HEK293 (cell line): ENCODE results near the gene PID1.

Source experiments
- CTCF ChIA-PET: fragments of 350-600 bp; formaldehyde crosslinking; extraction: SDS; loops from one replicate; lab custom pipeline; 2021; ENCODE audit warnings: antibody characterized with exemption; lab: Yijun Ruan, JAX
- POLR2A ChIA-PET: fragments of 300-600 bp; formaldehyde crosslinking; extraction: SDS; loops from one replicate; lab custom pipeline; 2020; ENCODE audit warnings: antibody characterized with exemption, inconsistent platforms; lab: Yijun Ruan, JAX
- H3K27ac ChIP-seq: fragments of 200-500 bp; sonication (Bioruptor generic); 2 replicates; pipeline ENCODE4 v1.5.1; 2014; ENCODE audit warnings: low read depth, low read length, control low read depth, inconsistent platforms; ENCODE audit errors: extremely low read depth
- H3K36me3 ChIP-seq, 2 experiments: fragments of 200-500 bp in 1 of 2; sonication (Bioruptor generic) in 1 of 2; 1 replicate in 1 of 2; 2 replicates in 1 of 2; pipeline ENCODE4 v1.5.1; 2014 to 2017; ENCODE audit warnings: inconsistent platforms in 2 of 2, low read length in 2 of 2; ENCODE audit not compliant: control insufficient read depth in 2 of 2, insufficient read depth in 1 of 2
- H3K4me1 ChIP-seq: fragments of 200-500 bp; sonication (Bioruptor generic); 2 replicates; pipeline ENCODE4 v1.5.1; 2014; ENCODE audit warnings: mild to moderate bottlenecking, low read length, inconsistent platforms; ENCODE audit not compliant: control insufficient read depth, insufficient read depth
- H3K4me3 ChIP-seq: 2 replicates; pipeline ENCODE4 v1.5.1; 2011; ENCODE audit warnings: low read depth, mild to moderate bottlenecking, control low read depth, low read length, moderate library complexity
- H3K9me3 ChIP-seq: fragments of 200-500 bp; sonication (Bioruptor generic); 2 replicates; pipeline ENCODE4 v1.5.1; 2014; ENCODE audit warnings: low read depth, low read length, inconsistent platforms; ENCODE audit not compliant: control insufficient read depth, insufficient read depth
- HOXD13 ChIP-seq: sonication (generic); formaldehyde crosslinking; IDR thresholded peaks from 2 replicates; pipeline ENCODE4 v1.8.0; 2022; ENCODE audit warnings: missing genetic modification reagents, borderline replicate concordance
- IKZF3 ChIP-seq: fragments of 450-650 bp; IDR thresholded peaks from 2 replicates; pipeline ENCODE4 v1.5.0; 2018; ENCODE audit warnings: missing biosample characterization, mild to moderate bottlenecking, missing genetic modification characterization, moderate library complexity
- MEIS1 ChIP-seq: sonication (generic); formaldehyde crosslinking; IDR thresholded peaks from 2 replicates; pipeline ENCODE4 v1.8.1; 2022; ENCODE audit warnings: missing genetic modification reagents, mild to moderate bottlenecking, borderline replicate concordance
- MZF1 ChIP-seq: fragments of 450-650 bp; formaldehyde crosslinking; IDR thresholded peaks from 2 replicates; pipeline ENCODE4 v1.5.1; 2017; ENCODE audit warnings: missing biosample characterization, missing genetic modification characterization, borderline replicate concordance
- RBAK ChIP-seq: fragments of 450-650 bp; formaldehyde crosslinking; IDR thresholded peaks from 2 replicates; pipeline ENCODE4 v1.5.1; 2016; ENCODE audit warnings: missing biosample characterization, missing genetic modification characterization
- REPIN1 ChIP-seq: fragments of 450-650 bp; formaldehyde crosslinking; IDR thresholded peaks from 2 replicates; pipeline ENCODE4 v1.5.1; 2017; ENCODE audit warnings: missing biosample characterization, missing genetic modification characterization, low read depth
- SP7 ChIP-seq: fragments of 450-650 bp; formaldehyde crosslinking; IDR thresholded peaks from 2 replicates; pipeline ENCODE4 v1.5.1; 2016; ENCODE audit warnings: missing biosample characterization, missing genetic modification characterization
- ZFP41 ChIP-seq: fragments of 450-650 bp; formaldehyde crosslinking; IDR thresholded peaks from 2 replicates; pipeline ENCODE4 v1.5.1; 2016; ENCODE audit warnings: missing biosample characterization, missing genetic modification characterization, borderline replicate concordance
- ZNF132 ChIP-seq: fragments of 450-650 bp; formaldehyde crosslinking; IDR thresholded peaks from 2 replicates; pipeline ENCODE4 v1.5.1; 2017; ENCODE audit warnings: missing biosample characterization, missing genetic modification characterization, borderline replicate concordance
- ZNF211 ChIP-seq: fragments of 450-650 bp; formaldehyde crosslinking; IDR thresholded peaks from 2 replicates; pipeline ENCODE4 v1.5.1; 2016; ENCODE audit warnings: low read depth, missing biosample characterization, missing genetic modification characterization
- ZNF302 ChIP-seq: fragments of 450-650 bp; formaldehyde crosslinking; IDR thresholded peaks from 2 replicates; pipeline ENCODE4 v1.5.1; 2016; ENCODE audit warnings: missing biosample characterization, missing genetic modification characterization, low read depth
- ZNF335 ChIP-seq: fragments of 450-650 bp; formaldehyde crosslinking; conservative IDR thresholded peaks from 2 replicates; pipeline ENCODE4 v1.5.1; 2016; ENCODE audit warnings: missing biosample characterization, missing genetic modification characterization
- ZNF341 ChIP-seq: fragments of 450-650 bp; formaldehyde crosslinking; IDR thresholded peaks from 2 replicates; pipeline ENCODE4; 2016; ENCODE audit warnings: low read depth, missing biosample characterization, missing genetic modification characterization
- ZNF423 ChIP-seq: fragments of 450-650 bp; formaldehyde crosslinking; IDR thresholded peaks from 2 replicates; pipeline ENCODE4 v1.5.1; 2016; ENCODE audit warnings: missing biosample characterization, missing genetic modification characterization
- ZNF48 ChIP-seq: fragments of 450-650 bp; formaldehyde crosslinking; IDR thresholded peaks from 2 replicates; pipeline ENCODE4 v1.5.1; 2016; ENCODE audit warnings: missing biosample characterization, missing genetic modification characterization
- ZNF560 ChIP-seq: fragments of 450-650 bp; formaldehyde crosslinking; IDR thresholded peaks from 2 replicates; pipeline ENCODE4 v1.5.1; 2017; ENCODE audit warnings: missing biosample characterization, missing genetic modification characterization, borderline replicate concordance
- ZNF629 ChIP-seq: fragments of 450-650 bp; formaldehyde crosslinking; IDR thresholded peaks from 2 replicates; pipeline ENCODE4 v1.5.1; 2017; ENCODE audit warnings: missing biosample characterization, missing genetic modification characterization
- ZNF660 ChIP-seq: fragments of 450-650 bp; IDR thresholded peaks from 2 replicates; pipeline ENCODE4 v1.5.1; 2018; ENCODE audit warnings: missing biosample characterization, mild to moderate bottlenecking, missing genetic modification characterization
- ZNF768 ChIP-seq: fragments of 450-650 bp; formaldehyde crosslinking; IDR thresholded peaks from 2 replicates; pipeline ENCODE4 v1.5.1; 2018; ENCODE audit warnings: missing biosample characterization, mild to moderate bottlenecking, missing genetic modification characterization
- TF ChIP-seq, protein P1 (sequence below): fragments of 450-650 bp; formaldehyde crosslinking; IDR thresholded peaks from 2 replicates; pipeline ENCODE4 v1.5.1; 2016; ENCODE audit warnings: missing biosample characterization, missing genetic modification characterization
- TF ChIP-seq, protein P2 (sequence below): fragments of 450-650 bp; formaldehyde crosslinking; IDR thresholded peaks from 2 replicates; pipeline ENCODE4 v1.5.1; 2017; ENCODE audit warnings: missing biosample characterization, missing genetic modification characterization
- TF ChIP-seq, protein P3 (sequence below): fragments of 450-650 bp; formaldehyde crosslinking; IDR thresholded peaks from 2 replicates; pipeline ENCODE4 v1.5.1; 2016; ENCODE audit warnings: missing biosample characterization, missing genetic modification characterization
- TF ChIP-seq, protein P4 (sequence below): fragments of 450-650 bp; formaldehyde crosslinking; IDR thresholded peaks from 2 replicates; pipeline ENCODE4 v1.5.1; 2016; ENCODE audit warnings: missing biosample characterization, missing genetic modification characterization, low read depth
- TF ChIP-seq, protein P5 (sequence below): fragments of 450-650 bp; formaldehyde crosslinking; IDR thresholded peaks from 2 replicates; pipeline ENCODE4 v1.5.1; 2016; ENCODE audit warnings: missing biosample characterization, missing genetic modification characterization, borderline replicate concordance

Gene PID1

DNA sequence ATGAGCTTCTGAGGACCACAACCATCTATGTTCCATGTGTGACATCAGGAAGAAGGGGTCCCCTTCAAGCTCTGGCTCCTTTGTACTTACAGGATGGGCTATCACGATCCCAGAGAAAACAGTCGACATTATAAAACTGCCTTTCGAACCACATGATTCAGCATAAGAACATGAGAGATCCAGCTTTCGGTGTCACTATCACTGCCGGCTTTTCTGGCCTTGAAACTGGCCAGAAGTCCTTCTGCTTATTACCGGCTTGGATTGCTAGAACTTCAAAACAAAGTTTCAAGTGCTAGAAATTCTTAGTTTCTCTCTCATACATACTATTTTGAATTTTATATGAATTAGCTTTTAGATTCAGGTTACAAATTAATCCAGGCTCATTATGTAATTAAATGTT, 138.9 kb downstream of the PID1 start (continued):
- TF ChIP-seq IKZF3 (tag by site-specific recombination) (no peak), ZNF560 (tag by site-specific recombination) (no peak), SP7 (tag by site-specific recombination) (no peak), HOXD13 (CRISPR knock-in tag) (no peak)
- TF ChIP-seq, protein P1, sequence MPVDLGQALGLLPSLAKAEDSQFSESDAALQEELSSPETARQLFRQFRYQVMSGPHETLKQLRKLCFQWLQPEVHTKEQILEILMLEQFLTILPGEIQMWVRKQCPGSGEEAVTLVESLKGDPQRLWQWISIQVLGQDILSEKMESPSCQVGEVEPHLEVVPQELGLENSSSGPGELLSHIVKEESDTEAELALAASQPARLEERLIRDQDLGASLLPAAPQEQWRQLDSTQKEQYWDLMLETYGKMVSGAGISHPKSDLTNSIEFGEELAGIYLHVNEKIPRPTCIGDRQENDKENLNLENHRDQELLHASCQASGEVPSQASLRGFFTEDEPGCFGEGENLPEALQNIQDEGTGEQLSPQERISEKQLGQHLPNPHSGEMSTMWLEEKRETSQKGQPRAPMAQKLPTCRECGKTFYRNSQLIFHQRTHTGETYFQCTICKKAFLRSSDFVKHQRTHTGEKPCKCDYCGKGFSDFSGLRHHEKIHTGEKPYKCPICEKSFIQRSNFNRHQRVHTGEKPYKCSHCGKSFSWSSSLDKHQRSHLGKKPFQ (tag by site-specific recombination), result no peak
- TF ChIP-seq, protein P2, sequence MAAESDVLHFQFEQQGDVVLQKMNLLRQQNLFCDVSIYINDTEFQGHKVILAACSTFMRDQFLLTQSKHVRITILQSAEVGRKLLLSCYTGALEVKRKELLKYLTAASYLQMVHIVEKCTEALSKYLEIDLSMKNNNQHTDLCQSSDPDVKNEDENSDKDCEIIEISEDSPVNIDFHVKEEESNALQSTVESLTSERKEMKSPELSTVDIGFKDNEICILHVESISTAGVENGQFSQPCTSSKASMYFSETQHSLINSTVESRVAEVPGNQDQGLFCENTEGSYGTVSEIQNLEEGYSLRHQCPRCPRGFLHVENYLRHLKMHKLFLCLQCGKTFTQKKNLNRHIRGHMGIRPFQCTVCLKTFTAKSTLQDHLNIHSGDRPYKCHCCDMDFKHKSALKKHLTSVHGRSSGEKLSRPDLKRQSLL (tag by site-specific recombination), result no peak
- TF ChIP-seq, protein P3, sequence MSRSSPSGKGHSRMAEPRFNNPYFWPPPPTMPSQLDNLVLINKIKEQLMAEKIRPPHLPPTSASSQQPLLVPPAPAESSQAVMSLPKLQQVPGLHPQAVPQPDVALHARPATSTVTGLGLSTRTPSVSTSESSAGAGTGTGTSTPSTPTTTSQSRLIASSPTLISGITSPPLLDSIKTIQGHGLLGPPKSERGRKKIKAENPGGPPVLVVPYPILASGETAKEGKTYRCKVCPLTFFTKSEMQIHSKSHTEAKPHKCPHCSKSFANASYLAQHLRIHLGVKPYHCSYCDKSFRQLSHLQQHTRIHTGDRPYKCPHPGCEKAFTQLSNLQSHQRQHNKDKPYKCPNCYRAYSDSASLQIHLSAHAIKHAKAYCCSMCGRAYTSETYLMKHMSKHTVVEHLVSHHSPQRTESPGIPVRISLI (tag by site-specific recombination), result no peak

DNA sequence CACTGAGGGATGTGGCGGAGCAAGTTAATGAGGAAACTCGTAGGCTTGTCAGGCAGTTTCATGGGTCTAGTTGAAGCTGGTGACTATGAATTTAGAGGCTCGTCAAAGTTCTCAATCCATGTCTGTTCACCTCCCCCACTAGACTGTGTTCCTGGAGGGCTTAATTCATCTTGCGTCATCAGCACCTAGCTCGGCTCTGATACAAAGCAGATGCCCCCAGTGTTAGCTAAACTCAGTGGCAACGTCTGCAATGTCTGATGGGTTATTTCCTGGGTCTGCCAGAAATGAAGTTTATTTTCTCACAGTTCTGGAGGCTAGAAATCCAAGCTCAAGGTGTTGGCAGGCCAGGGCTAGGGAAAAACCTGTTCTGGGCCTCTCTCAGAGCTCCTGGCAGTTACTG, 140.6 kb downstream of the PID1 start:
- ChIA-PET POLR2A (no interaction called here), CTCF (interaction anchor here (0.5 to 2.3 kb wide), 4 partner anchors 144 to 456 kb away, joined by 3 to 7 read pairs (median 4); no protein-coding TSS in a partner anchor)
- Histone ChIP-seq H3K27ac (no peak overlapping the region), H3K4me3 (no peak overlapping the region), H3K9me3 (no peaks in the 10 kb centered on the region), H3K4me1 (no peaks in the 10 kb centered on the region), H3K36me3 (no peaks in the 10 kb centered on the region)
- TF ChIP-seq MZF1 (tag by site-specific recombination), result no peak
- TF ChIP-seq REPIN1, result no peak
- TF ChIP-seq, protein P4, sequence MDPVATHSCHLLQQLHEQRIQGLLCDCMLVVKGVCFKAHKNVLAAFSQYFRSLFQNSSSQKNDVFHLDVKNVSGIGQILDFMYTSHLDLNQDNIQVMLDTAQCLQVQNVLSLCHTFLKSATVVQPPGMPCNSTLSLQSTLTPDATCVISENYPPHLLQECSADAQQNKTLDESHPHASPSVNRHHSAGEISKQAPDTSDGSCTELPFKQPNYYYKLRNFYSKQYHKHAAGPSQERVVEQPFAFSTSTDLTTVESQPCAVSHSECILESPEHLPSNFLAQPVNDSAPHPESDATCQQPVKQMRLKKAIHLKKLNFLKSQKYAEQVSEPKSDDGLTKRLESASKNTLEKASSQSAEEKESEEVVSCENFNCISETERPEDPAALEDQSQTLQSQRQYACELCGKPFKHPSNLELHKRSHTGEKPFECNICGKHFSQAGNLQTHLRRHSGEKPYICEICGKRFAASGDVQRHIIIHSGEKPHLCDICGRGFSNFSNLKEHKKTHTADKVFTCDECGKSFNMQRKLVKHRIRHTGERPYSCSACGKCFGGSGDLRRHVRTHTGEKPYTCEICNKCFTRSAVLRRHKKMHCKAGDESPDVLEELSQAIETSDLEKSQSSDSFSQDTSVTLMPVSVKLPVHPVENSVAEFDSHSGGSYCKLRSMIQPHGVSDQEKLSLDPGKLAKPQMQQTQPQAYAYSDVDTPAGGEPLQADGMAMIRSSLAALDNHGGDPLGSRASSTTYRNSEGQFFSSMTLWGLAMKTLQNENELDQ (tag by site-specific recombination), result no peak
- TF ChIP-seq ZNF341, result no peak
- no peak for TF ChIP-seq ZNF629 (tag by site-specific recombination)
- no peak for TF ChIP-seq ZFP41 (tag by site-specific recombination)
- TF ChIP-seq ZNF768 (tag by site-specific recombination), result no peak
- TF ChIP-seq ZNF211 (tag by site-specific recombination), result no peak
- TF ChIP-seq HOXD13 (CRISPR knock-in tag), result no peak
- TF ChIP-seq MEIS1 (CRISPR knock-in tag), result no peak
- TF ChIP-seq RBAK (tag by site-specific recombination), result no peak
- TF ChIP-seq, protein P5, sequence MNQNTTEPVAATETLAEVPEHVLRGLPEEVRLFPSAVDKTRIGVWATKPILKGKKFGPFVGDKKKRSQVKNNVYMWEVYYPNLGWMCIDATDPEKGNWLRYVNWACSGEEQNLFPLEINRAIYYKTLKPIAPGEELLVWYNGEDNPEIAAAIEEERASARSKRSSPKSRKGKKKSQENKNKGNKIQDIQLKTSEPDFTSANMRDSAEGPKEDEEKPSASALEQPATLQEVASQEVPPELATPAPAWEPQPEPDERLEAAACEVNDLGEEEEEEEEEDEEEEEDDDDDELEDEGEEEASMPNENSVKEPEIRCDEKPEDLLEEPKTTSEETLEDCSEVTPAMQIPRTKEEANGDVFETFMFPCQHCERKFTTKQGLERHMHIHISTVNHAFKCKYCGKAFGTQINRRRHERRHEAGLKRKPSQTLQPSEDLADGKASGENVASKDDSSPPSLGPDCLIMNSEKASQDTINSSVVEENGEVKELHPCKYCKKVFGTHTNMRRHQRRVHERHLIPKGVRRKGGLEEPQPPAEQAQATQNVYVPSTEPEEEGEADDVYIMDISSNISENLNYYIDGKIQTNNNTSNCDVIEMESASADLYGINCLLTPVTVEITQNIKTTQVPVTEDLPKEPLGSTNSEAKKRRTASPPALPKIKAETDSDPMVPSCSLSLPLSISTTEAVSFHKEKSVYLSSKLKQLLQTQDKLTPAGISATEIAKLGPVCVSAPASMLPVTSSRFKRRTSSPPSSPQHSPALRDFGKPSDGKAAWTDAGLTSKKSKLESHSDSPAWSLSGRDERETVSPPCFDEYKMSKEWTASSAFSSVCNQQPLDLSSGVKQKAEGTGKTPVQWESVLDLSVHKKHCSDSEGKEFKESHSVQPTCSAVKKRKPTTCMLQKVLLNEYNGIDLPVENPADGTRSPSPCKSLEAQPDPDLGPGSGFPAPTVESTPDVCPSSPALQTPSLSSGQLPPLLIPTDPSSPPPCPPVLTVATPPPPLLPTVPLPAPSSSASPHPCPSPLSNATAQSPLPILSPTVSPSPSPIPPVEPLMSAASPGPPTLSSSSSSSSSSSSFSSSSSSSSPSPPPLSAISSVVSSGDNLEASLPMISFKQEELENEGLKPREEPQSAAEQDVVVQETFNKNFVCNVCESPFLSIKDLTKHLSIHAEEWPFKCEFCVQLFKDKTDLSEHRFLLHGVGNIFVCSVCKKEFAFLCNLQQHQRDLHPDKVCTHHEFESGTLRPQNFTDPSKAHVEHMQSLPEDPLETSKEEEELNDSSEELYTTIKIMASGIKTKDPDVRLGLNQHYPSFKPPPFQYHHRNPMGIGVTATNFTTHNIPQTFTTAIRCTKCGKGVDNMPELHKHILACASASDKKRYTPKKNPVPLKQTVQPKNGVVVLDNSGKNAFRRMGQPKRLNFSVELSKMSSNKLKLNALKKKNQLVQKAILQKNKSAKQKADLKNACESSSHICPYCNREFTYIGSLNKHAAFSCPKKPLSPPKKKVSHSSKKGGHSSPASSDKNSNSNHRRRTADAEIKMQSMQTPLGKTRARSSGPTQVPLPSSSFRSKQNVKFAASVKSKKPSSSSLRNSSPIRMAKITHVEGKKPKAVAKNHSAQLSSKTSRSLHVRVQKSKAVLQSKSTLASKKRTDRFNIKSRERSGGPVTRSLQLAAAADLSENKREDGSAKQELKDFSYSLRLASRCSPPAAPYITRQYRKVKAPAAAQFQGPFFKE (tag by site-specific recombination), result no peak
- TF ChIP-seq ZNF302 (tag by site-specific recombination), result no peak
- no peak for TF ChIP-seq ZNF660
- no peak for TF ChIP-seq ZNF132 (tag by site-specific recombination)
- no peak for TF ChIP-seq ZNF335
- TF ChIP-seq ZNF423 (tag by site-specific recombination), result no peak
- no peak for TF ChIP-seq ZNF48 (tag by site-specific recombination)
